Body of pancreas (tissue), 4 donors: Measurements from ENCODE around the gene SCAPER. TPM values are rescaled to one million over a fixed set of nuclear protein-coding genes. Genes with fewer than 3 reads are reported as not detected.
"Not testable (repeated sequence)": the region's sequence is repeated elsewhere in the genome, so short reads cannot be mapped to it uniquely, and the experiment has no call there.

Source experiments
- ATAC-seq: fragments of 150-250 bp; one replicate; pipeline ENCODE4 v1.9.1; 2016
- DNase-seq, 4 donors: peaks; one replicate each; pipeline ENCODE4 v3.0.0-alpha.2; 2019
- H3K27ac ChIP-seq, 4 donors: fragments of 200-600 bp; sonication (generic); 1 replicate in 3 of 4; 2 replicates in 1 of 4; pipeline versions ENCODE4 v1.5.1 to v1.6.1; 2016 to 2019; ENCODE audit warnings: mild to moderate bottlenecking in 1 of 4, mixed read lengths in 1 of 4, moderate library complexity in 1 of 4
- H3K27me3 ChIP-seq, 2 donors: fragments of 200-600 bp; sonication (generic); one replicate each; pipeline ENCODE4 v1.6.0; 2016; ENCODE audit warnings: mild to moderate bottlenecking in 1 of 2
- H3K36me3 ChIP-seq, 2 donors: fragments of 200-600 bp; sonication (generic); replicated peaks in 1 of 2; 2 replicates each; pipeline ENCODE4 v1.5.1; 2016; ENCODE audit warnings: low read depth in 2 of 2; ENCODE audit not compliant: insufficient read depth in 1 of 2
- H3K4me1 ChIP-seq: fragments of 200-600 bp; sonication (generic); one replicate; pipeline ENCODE4 v1.6.0; 2016
- H3K4me3 ChIP-seq, 2 donors: fragments of 200-600 bp; sonication (generic); 1 replicate in 1 of 2; 2 replicates in 1 of 2; pipeline ENCODE4 v1.5.1; 2016 to 2019
- H3K9me3 ChIP-seq, 3 donors: fragments of 200-600 bp; sonication (generic); 1 replicate in 2 of 3; 2 replicates in 1 of 3; pipeline ENCODE4 v1.5.1; 2016
- POLR2A ChIP-seq, 3 donors: fragments of 450-650 bp; IDR thresholded peaks; one replicate each; pipeline ENCODE4 v1.6.1; 2016; ENCODE audit warnings: antibody characterized with exemption in 3 of 3, mild to moderate bottlenecking in 2 of 3
- WGBS, 2 donors: methylation state at CpG; one replicate each; pipeline ENCODE4 v1.1.5; 2017; 5-methylcytosine and 5-hydroxymethylcytosine counted together
- intact Hi-C: fragments of 100-400 bp; cut with DNase I; formaldehyde crosslinking; loops from one replicate; pipeline ENCODE4 v1.15.1; 2023
- total RNA-seq, 2 donors: library from RNA; depleted of rRNA; stranded (reverse); fragments of >200 nt; gene quantifications; one replicate each; pipeline ENCODE4 v1.1.0, GENCODE V29; 2016
- TF ChIP-seq, protein P1 (sequence below), 7 experiments: fragments of 450-650 bp in 4 of 7; fragments of 200-600 bp in 3 of 7; sonication (generic) in 3 of 7; IDR thresholded peaks; one replicate each; pipeline ENCODE4 v1.5.1; 2016 to 2019; ENCODE audit warnings: antibody characterized with exemption in 7 of 7

SCAPER gene
- total RNA-seq, 2 donors from 2014 or later: 22.1 to 46.2 TPM

GRCh38 chr15:76887280-76888141 is 17.6 kb downstream of the SCAPER start:
- H3K27me3 ChIP-seq, intact Hi-C loops, ATAC-seq, H3K9me3 ChIP-seq, H3K4me3 ChIP-seq, DNase-seq, H3K36me3 ChIP-seq, H3K27ac ChIP-seq, H3K4me1 ChIP-seq: not testable (repeated sequence)
- 91 to 99% methylated on average over 12 to 14 of the region's 14 CpGs for WGBS, 2 donors

- Histone ChIP-seq H3K9me3 (no peaks in the 10 kb centered on the region), H3K36me3 (peaks cover 0 to 5% of the 10 kb centered on the region in 2 donors), H3K4me3 (no peak overlapping the region), H3K27ac (no peak overlapping the region), H3K4me1 (no peaks in the 10 kb centered on the region), H3K27me3 (no peaks in the 10 kb centered on the region)
- DNase-seq (no peak), ATAC-seq (no peak)
- TF ChIP-seq, protein P1, sequence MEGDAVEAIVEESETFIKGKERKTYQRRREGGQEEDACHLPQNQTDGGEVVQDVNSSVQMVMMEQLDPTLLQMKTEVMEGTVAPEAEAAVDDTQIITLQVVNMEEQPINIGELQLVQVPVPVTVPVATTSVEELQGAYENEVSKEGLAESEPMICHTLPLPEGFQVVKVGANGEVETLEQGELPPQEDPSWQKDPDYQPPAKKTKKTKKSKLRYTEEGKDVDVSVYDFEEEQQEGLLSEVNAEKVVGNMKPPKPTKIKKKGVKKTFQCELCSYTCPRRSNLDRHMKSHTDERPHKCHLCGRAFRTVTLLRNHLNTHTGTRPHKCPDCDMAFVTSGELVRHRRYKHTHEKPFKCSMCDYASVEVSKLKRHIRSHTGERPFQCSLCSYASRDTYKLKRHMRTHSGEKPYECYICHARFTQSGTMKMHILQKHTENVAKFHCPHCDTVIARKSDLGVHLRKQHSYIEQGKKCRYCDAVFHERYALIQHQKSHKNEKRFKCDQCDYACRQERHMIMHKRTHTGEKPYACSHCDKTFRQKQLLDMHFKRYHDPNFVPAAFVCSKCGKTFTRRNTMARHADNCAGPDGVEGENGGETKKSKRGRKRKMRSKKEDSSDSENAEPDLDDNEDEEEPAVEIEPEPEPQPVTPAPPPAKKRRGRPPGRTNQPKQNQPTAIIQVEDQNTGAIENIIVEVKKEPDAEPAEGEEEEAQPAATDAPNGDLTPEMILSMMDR (IDR thresholded peaks at IDR 0.05): no peak
- intact Hi-C loops: no loop called here
- WGBS, 2 donors: 94 to 100% methylated on average over 2 of the region's 2 CpGs
Measured at GRCh38 chr15:76885212-76885611, 19.9 kb downstream of the SCAPER start.

GRCh38 chr15:76875911-76876310 is 29.2 kb downstream of the SCAPER start:
- 93 to 98% methylated on average over 25 to 26 of the region's 26 CpGs for WGBS, 2 donors
- no peak for TF ChIP-seq POLR2A (IDR thresholded peaks at IDR 0.05)
- TF ChIP-seq, protein P1 (IDR thresholded peaks at IDR 0.05): no peak
- no peak for DNase-seq

GRCh38 chr15:76873066-76873465 is 32.1 kb downstream of the SCAPER start:
- ATAC-seq, H3K27me3 ChIP-seq, intact Hi-C loops, H3K9me3 ChIP-seq, H3K27ac ChIP-seq, H3K4me1 ChIP-seq, H3K4me3 ChIP-seq, H3K36me3 ChIP-seq, DNase-seq: not testable (repeated sequence)
- 77 to 92% methylated on average over 2 of the region's 2 CpGs for WGBS, 2 donors

More at GRCh38 chr15:76875911-76876310, 29.2 kb downstream of the SCAPER start:
- Histone ChIP-seq H3K27me3 (no peaks in the 10 kb centered on the region), H3K36me3 (peaks cover 0 to 3% of the 10 kb centered on the region in 2 donors), H3K4me1 (no peaks in the 10 kb centered on the region), H3K27ac (no peak overlapping the region), H3K4me3 (no peak overlapping the region), H3K9me3 (no peaks in the 10 kb centered on the region)
- intact Hi-C loops: no loop called here
- ATAC-seq: no peak

DNA sequence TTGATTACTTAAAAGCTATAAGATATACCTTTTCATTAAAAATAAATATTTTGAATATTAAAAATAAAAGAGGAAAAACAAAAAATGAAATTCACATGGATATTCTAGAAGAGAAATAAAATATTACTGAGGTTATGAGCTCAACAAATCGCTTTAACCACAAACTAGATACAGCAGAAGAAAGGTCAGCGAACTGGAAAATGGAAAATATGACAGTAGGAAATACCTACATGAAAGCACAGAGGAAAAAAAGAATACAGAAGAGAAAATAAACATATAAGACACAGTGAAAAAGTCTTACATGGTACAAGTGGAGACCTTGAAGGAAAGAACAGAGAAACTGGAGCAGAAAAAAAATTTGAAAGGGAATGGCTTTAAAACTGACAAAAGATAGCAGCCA is 33.2 kb downstream of the SCAPER start:
- intact Hi-C loops: no loop called here
- Histone ChIP-seq H3K4me1 (peaks cover 3% of the 10 kb centered on the region), H3K4me3 (no peak overlapping the region), H3K36me3 (peaks cover 0 to 3% of the 10 kb centered on the region in 2 donors), H3K27me3 (no peaks in the 10 kb centered on the region), H3K27ac (no peak overlapping the region), H3K9me3 (no peaks in the 10 kb centered on the region)
- no peak for TF ChIP-seq POLR2A (IDR thresholded peaks at IDR 0.05)
- TF ChIP-seq, protein P1 (IDR thresholded peaks at IDR 0.05): no peak
- WGBS, 2 donors: 83 to 93% methylated on average over 2 of the region's 2 CpGs
- ATAC-seq (no peak), DNase-seq (no peak)

DNA sequence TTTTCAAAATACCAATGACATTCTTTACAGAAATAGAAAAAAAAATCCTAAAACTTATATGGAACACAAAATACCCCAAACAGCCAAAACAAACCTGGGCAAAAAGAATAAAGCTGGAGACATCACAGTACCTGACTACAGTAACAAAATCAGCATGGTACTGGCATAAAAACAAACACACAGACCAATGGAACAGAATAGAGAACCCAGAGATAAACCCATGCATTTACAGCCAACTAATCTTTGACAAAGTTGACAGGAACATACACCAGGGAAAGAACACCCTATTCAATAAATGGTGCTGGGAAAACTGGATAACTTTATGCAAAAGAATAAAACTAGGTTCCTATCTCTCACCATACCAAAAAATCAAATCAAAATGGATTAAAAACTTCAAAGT is 36.4 kb downstream of the SCAPER start:
- H3K27me3 ChIP-seq: no peaks in the 10 kb centered on the region
- no peak for DNase-seq
- H3K9me3 ChIP-seq: no peaks in the 10 kb centered on the region
- no peak overlapping the region for H3K4me3 ChIP-seq
- ATAC-seq: no peak
- intact Hi-C loops: no loop called here
- peaks cover 3% of the 10 kb centered on the region for H3K4me1 ChIP-seq
- TF ChIP-seq, protein P1 (IDR thresholded peaks at IDR 0.05): no peak
- no peak for TF ChIP-seq POLR2A (IDR thresholded peaks at IDR 0.05)
- no peaks in the 10 kb centered on the region for H3K36me3 ChIP-seq
- no peak overlapping the region for H3K27ac ChIP-seq
